GM12801 (cell line): ENCODE data around the gene UBIAD1.

ENCODE experiments used
- CTCF ChIP-seq: IDR thresholded peaks from one replicate; pipeline ENCODE4 v1.5.1; 2011; ENCODE audit warnings: control low read depth; ENCODE audit not compliant: insufficient read length; ENCODE audit errors: extremely low read depth

Gene UBIAD1

GRCh38 chr1:11245904-11246719, 26.9 kb upstream of the UBIAD1 start:
- no peak for TF ChIP-seq CTCF

GRCh38 chr1:11248169-11248568, 24.8 kb upstream of the UBIAD1 start:
- no peak for TF ChIP-seq CTCF

GRCh38 chr1:11252538-11252937, 20.5 kb upstream of the UBIAD1 start:
- no peak for TF ChIP-seq CTCF

- no peak for TF ChIP-seq CTCF
Observed at GRCh38 chr1:11253226-11253625, 19.8 kb upstream of the UBIAD1 start.

- no peak for TF ChIP-seq CTCF
Observed at GRCh38 chr1:11256299-11256698, 16.7 kb upstream of the UBIAD1 start.

- no peak for TF ChIP-seq CTCF
Observed at GRCh38 chr1:11262171-11263049, 10.6 kb upstream of the UBIAD1 start, which contains the start of gene MTOR. MTOR (minus strand) TSS chr1:11262551; CDS start chr1:11259409, 3,142 bp downstream.
